CD14-positive monocyte (primary cell): ENCODE data around the gene OAF. TPM values are rescaled to one million over a fixed set of nuclear protein-coding genes. Genes with fewer than 3 reads are reported as not detected.

Source experiments
- DNase-seq, 3 donors: peaks; one replicate each; pipeline ENCODE4 v3.0.0-alpha.2; 2011 to 2022
- H2AFZ ChIP-seq: 2 replicates; pipeline ENCODE4 v1.6.0; 2012; ENCODE audit warnings: mild to moderate bottlenecking, low read depth, low read length, inconsistent platforms; ENCODE audit not compliant: insufficient read depth, poor library complexity, severe bottlenecking
- H3K27ac ChIP-seq, 2 donors: 1 replicate in 1 of 2; 2 replicates in 1 of 2; pipeline ENCODE4 v1.5.1; 2012 to 2013; ENCODE audit warnings: low read length in 2 of 2, control low read depth in 1 of 2, inconsistent platforms in 1 of 2, low read depth in 1 of 2, mild to moderate bottlenecking in 1 of 2
- H3K27me3 ChIP-seq, 2 donors: one replicate each; pipeline versions ENCODE4 v1.6.0 to v1.6.1; 2011 to 2013; ENCODE audit warnings: low read length in 2 of 2; ENCODE audit not compliant: control insufficient read depth in 2 of 2, insufficient read depth in 2 of 2
- H3K36me3 ChIP-seq, 2 donors: replicated peaks in 1 of 2; 1 replicate in 1 of 2; 2 replicates in 1 of 2; pipeline versions ENCODE4 v1.5.1 to v1.6.1; 2012 to 2013; ENCODE audit warnings: low read length in 2 of 2, control low read depth in 1 of 2, inconsistent platforms in 1 of 2, mild to moderate bottlenecking in 1 of 2; ENCODE audit not compliant: insufficient read depth in 2 of 2, control insufficient read depth in 1 of 2
- H3K4me1 ChIP-seq, 2 donors: 1 replicate in 1 of 2; 2 replicates in 1 of 2; pipeline versions ENCODE4 v1.5.1 to v1.6.1; 2012 to 2013; ENCODE audit warnings: low read length in 2 of 2, control low read depth in 1 of 2, inconsistent platforms in 1 of 2, mild to moderate bottlenecking in 1 of 2, moderate library complexity in 1 of 2; ENCODE audit not compliant: insufficient read depth in 2 of 2, control insufficient read depth in 1 of 2
- H3K4me2 ChIP-seq: replicated peaks from 2 replicates; pipeline ENCODE3; 2012; ENCODE audit warnings: low read length, moderate library complexity, mild to moderate bottlenecking; ENCODE audit not compliant: poor library complexity, severe bottlenecking; ENCODE audit errors: extremely low read depth
- H3K4me3 ChIP-seq, 3 experiments: fragments of 200-600 bp in 1 of 3; sonication (generic) in 1 of 3; replicated peaks in 1 of 3; 1 replicate in 2 of 3; 2 replicates in 1 of 3; pipeline ENCODE4 v1.5.1; 2011 to 2013; ENCODE audit warnings: low read length in 3 of 3, mild to moderate bottlenecking in 3 of 3, control low read depth in 2 of 3, low read depth in 2 of 3, inconsistent platforms in 1 of 3, moderate library complexity in 1 of 3
- H3K79me2 ChIP-seq: 2 replicates; pipeline ENCODE4 v1.6.0; 2012; ENCODE audit warnings: mild to moderate bottlenecking, control low read depth, inconsistent platforms, low read length, moderate library complexity; ENCODE audit not compliant: insufficient read depth
- H3K9ac ChIP-seq: 2 replicates; pipeline ENCODE4 v1.6.0; 2017; ENCODE audit warnings: low read length, mild to moderate bottlenecking; ENCODE audit not compliant: insufficient read depth, poor library complexity, severe bottlenecking
- H3K9me3 ChIP-seq, 2 donors: replicated peaks in 1 of 2; 1 replicate in 1 of 2; 2 replicates in 1 of 2; pipeline versions ENCODE4 v1.5.1 to v1.6.1; 2012 to 2013; ENCODE audit warnings: low read length in 2 of 2, control low read depth in 1 of 2; ENCODE audit not compliant: control insufficient read depth in 1 of 2, insufficient read depth in 1 of 2
- H4K20me1 ChIP-seq: 2 replicates; pipeline ENCODE4 v1.6.0; 2012; ENCODE audit warnings: mild to moderate bottlenecking, low read length, control low read depth, moderate library complexity; ENCODE audit not compliant: insufficient read depth
- H3K27ac Mint-ChIP-seq, 7 donors: one replicate each; pipeline ENCODE4 v1.8.0; 2020; ENCODE audit warnings: mild to moderate bottlenecking in 7 of 7, mixed read lengths in 7 of 7, moderate library complexity in 6 of 7, inconsistent platforms in 2 of 7
- H3K27me3 Mint-ChIP-seq, 3 donors: one replicate each; pipeline ENCODE4 v1.8.0; 2021 to 2022; ENCODE audit warnings: low read depth in 3 of 3, mild to moderate bottlenecking in 3 of 3, mixed read lengths in 3 of 3, moderate library complexity in 3 of 3, inconsistent platforms in 1 of 3
- H3K36me3 Mint-ChIP-seq, 2 donors: one replicate each; pipeline ENCODE4 v1.8.0; 2020; ENCODE audit warnings: mixed read lengths in 2 of 2, inconsistent platforms in 1 of 2, mild to moderate bottlenecking in 1 of 2
- H3K4me1 Mint-ChIP-seq: one replicate; pipeline ENCODE4 v1.8.0; 2020; ENCODE audit warnings: mild to moderate bottlenecking, mixed read lengths
- H3K4me3 Mint-ChIP-seq, 2 donors: one replicate each; pipeline ENCODE4 v1.8.0; 2020; ENCODE audit warnings: mild to moderate bottlenecking in 2 of 2, mixed read lengths in 2 of 2, moderate library complexity in 1 of 2
- H3K9me3 Mint-ChIP-seq, 7 donors: one replicate each; pipeline ENCODE4 v1.8.0; 2020 to 2022; ENCODE audit warnings: mixed read lengths in 7 of 7, mild to moderate bottlenecking in 6 of 7, moderate library complexity in 6 of 7, inconsistent platforms in 2 of 7
- WGBS: methylation state at CpG from one replicate; pipeline ENCODE4 v1.1.5; 2013; ENCODE audit warnings: missing lambda C conversion rate; ENCODE audit not compliant: insufficient coverage; 5-methylcytosine and 5-hydroxymethylcytosine counted together
- intact Hi-C, 2 donors: fragments of 100-400 bp; cut with micrococcal nuclease; formaldehyde crosslinking; loops; one replicate each; pipeline versions ENCODE4 v1.15.0 to v1.15.1; 2023
- polyA plus RNA-seq, 3 donors: library from polyadenylated mRNA; depleted of rRNA in 1 of 3; unstranded in 2 of 3; stranded (reverse) in 1 of 3; fragments of 300-500 nt in 2 of 3; fragments of >200 nt in 1 of 3; fragmentation: Illumina TruSeq in 2 of 3; gene quantifications; 1 replicate in 2 of 3; 2 replicates in 1 of 3; pipeline ENCODE4 v1.2.3, GENCODE V29; 2012 to 2021
- TF ChIP-seq, protein P1 (sequence below): fragments of 200-600 bp; IDR thresholded peaks from one replicate; pipeline ENCODE4 v1.8.0; 2022; ENCODE audit warnings: antibody characterized with exemption, mild to moderate bottlenecking

Gene OAF
- polyA plus RNA-seq, 3 donors = 31.5 to 57.2 (median 49.2) TPM

DNA sequence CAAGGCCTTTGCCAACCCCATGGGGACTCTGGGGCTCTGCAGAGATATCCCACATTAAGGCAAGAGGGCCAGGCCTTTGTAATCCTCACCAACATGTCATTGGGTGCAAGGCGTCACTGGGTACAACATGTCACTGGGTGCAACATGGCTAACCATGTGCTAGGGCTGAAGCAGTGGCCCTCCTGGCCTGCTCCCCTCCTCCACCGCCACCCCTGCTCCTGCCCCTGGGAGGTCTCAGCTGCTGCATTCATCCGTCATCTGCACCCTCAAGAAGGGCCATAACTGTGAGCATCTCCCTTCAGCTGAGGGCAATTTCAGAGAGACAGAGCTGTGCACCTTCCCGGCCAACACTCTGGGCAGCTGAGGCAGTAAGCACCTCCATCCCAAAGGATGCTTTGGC is 16.7 kb upstream of the OAF start:
- no peak overlapping the region for H3K4me3 Mint-ChIP-seq
- no peaks in the 10 kb centered on the region for H3K79me2 ChIP-seq
- H3K4me1 Mint-ChIP-seq = peaks cover 7% of the 10 kb centered on the region
- no peak overlapping the region for H3K4me3 ChIP-seq
- peaks cover 10 to 27% (median 13%) of the 10 kb centered on the region in 3 donors for H3K27me3 Mint-ChIP-seq
- no peak overlapping the region for H3K27ac ChIP-seq
- TF ChIP-seq, protein P1, sequence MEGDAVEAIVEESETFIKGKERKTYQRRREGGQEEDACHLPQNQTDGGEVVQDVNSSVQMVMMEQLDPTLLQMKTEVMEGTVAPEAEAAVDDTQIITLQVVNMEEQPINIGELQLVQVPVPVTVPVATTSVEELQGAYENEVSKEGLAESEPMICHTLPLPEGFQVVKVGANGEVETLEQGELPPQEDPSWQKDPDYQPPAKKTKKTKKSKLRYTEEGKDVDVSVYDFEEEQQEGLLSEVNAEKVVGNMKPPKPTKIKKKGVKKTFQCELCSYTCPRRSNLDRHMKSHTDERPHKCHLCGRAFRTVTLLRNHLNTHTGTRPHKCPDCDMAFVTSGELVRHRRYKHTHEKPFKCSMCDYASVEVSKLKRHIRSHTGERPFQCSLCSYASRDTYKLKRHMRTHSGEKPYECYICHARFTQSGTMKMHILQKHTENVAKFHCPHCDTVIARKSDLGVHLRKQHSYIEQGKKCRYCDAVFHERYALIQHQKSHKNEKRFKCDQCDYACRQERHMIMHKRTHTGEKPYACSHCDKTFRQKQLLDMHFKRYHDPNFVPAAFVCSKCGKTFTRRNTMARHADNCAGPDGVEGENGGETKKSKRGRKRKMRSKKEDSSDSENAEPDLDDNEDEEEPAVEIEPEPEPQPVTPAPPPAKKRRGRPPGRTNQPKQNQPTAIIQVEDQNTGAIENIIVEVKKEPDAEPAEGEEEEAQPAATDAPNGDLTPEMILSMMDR = no peak
- no peaks in the 10 kb centered on the region for H3K4me1 ChIP-seq
- no peaks in the 10 kb centered on the region for H3K36me3 Mint-ChIP-seq
- H3K36me3 ChIP-seq = no peaks in the 10 kb centered on the region
- no peak overlapping the region for H3K9ac ChIP-seq
- intact Hi-C loops = no loop called here
- H3K4me2 ChIP-seq = no peak overlapping the region
- 91% methylated on average over 3 of the region's 4 CpGs for WGBS
- H4K20me1 ChIP-seq = no peaks in the 10 kb centered on the region
- no peaks in the 10 kb centered on the region for H3K27me3 ChIP-seq
- H3K9me3 Mint-ChIP-seq = peaks cover 0 to under 1% (median 0%) of the 10 kb centered on the region in 7 donors
- H3K9me3 ChIP-seq = no peaks in the 10 kb centered on the region
- no peak overlapping the region for H3K27ac Mint-ChIP-seq
- no peak for DNase-seq
- no peak overlapping the region for H2AFZ ChIP-seq

DNA sequence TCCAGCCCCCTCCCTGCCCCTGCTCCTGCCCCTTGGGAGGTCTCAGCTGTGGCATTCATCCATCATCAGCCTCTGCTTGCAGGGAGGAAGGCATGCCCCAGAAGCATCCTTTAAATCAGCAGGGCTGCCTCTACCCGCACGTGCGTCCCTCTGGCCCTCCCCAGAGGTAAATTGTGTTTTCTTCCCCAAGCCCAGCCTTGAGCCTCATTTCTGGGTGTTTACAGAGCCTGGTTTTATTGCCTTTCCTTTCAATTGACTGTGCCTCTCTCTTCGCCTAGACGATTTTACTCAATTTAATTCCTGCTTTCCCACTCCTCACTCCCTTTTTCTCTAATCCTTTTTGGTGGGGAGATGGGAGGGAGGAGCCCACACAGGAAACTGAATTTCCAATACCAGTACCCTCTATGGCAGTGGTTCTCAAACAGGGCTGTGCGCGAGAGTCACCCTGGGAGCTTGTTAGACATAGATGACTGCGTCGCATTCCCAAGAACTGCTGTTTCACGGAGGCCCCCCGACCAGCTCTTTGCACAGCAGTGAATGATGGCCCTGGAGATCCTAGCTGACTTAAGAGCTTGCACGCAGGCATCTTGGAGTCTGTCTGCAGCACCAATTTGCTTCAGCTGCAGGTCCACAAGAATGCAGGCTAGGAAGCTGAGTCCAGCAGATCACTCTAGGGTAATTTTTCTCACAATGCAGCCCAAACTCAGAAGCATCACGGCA is 15.1 kb upstream of the OAF start:
- Mint-ChIP-seq H3K9me3 (no peaks in the 10 kb centered on the region), H3K36me3 (no peaks in the 10 kb centered on the region), H3K4me3 (peak overlapping the region in 1 of 2 donors; percentile 46), H3K27ac (peak overlapping the region in 1 of 7 donors; percentile 35), H3K27me3 (peaks cover 10 to 31% (median 13%) of the 10 kb centered on the region in 3 donors), H3K4me1 (peaks cover 4% of the 10 kb centered on the region)
- no peaks in the 10 kb centered on the region for H3K9me3 ChIP-seq
- no peak overlapping the region for H3K9ac ChIP-seq
- H3K4me3 ChIP-seq = no peak overlapping the region
- WGBS = 93% methylated on average over 11 of the region's 13 CpGs
- no peaks in the 10 kb centered on the region for H3K36me3 ChIP-seq
- no peaks in the 10 kb centered on the region for H4K20me1 ChIP-seq
- intact Hi-C loops = no loop called here
- H3K27ac ChIP-seq = no peak overlapping the region
- no peak overlapping the region for H3K4me2 ChIP-seq
- H3K79me2 ChIP-seq = no peaks in the 10 kb centered on the region
- DNase-seq = no peak
- no peaks in the 10 kb centered on the region for H3K4me1 ChIP-seq
- H3K27me3 ChIP-seq = no peaks in the 10 kb centered on the region
- TF ChIP-seq, protein P1 = no peak
- no peak overlapping the region for H2AFZ ChIP-seq
